Tibial nerve (tissue), 4 donors: ENCODE measurements around the gene MINDY4. TPM values are rescaled to one million over a fixed set of nuclear protein-coding genes. Genes with fewer than 3 reads are reported as not detected.

ENCODE experiments used
- DNase-seq, 2 donors: peaks; one replicate each; pipeline ENCODE4 v3.0.0-alpha.2; 2019; ENCODE audit warnings: low spot score in 2 of 2
- H3K27ac ChIP-seq, 4 donors: fragments of 200-600 bp; sonication (generic) in 3 of 4; one replicate each; pipeline ENCODE4 v1.5.1; 2017 to 2019; ENCODE audit warnings: mild to moderate bottlenecking in 1 of 4
- H3K27me3 ChIP-seq, 2 donors: fragments of 200-600 bp; sonication (generic) in 1 of 2; one replicate each; pipeline versions ENCODE4 v1.5.1 to v1.6.0; 2017 to 2019
- H3K36me3 ChIP-seq, 3 donors: fragments of 200-600 bp; sonication (generic); one replicate each; pipeline ENCODE4 v1.5.1; 2018 to 2019
- H3K4me1 ChIP-seq, 4 donors: fragments of 200-600 bp; sonication (generic) in 3 of 4; one replicate each; pipeline ENCODE4 v1.5.1; 2017 to 2019
- H3K4me3 ChIP-seq, 4 donors: fragments of 200-600 bp; sonication (generic) in 3 of 4; one replicate each; pipeline ENCODE4 v1.5.1; 2017 to 2019; ENCODE audit warnings: mild to moderate bottlenecking in 1 of 4, moderate library complexity in 1 of 4
- H3K9me3 ChIP-seq, 4 donors: fragments of 200-600 bp; sonication (generic) in 3 of 4; one replicate each; pipeline ENCODE4 v1.5.1; 2017 to 2019
- CTCF ChIP-seq, 5 experiments: fragments of 200-600 bp in 3 of 5; fragments of 450-650 bp in 2 of 5; sonication (generic) in 3 of 5; IDR thresholded peaks; one replicate each; pipeline ENCODE4 v1.5.1; 2016 to 2019; ENCODE audit warnings: antibody characterized with exemption in 5 of 5, mild to moderate bottlenecking in 3 of 5, moderate library complexity in 2 of 5
- EP300 ChIP-seq, 2 donors: sonication (generic); formaldehyde crosslinking; IDR thresholded peaks; one replicate each; pipeline ENCODE4 v1.6.1; 2017; ENCODE audit warnings: antibody characterized with exemption in 2 of 2, mild to moderate bottlenecking in 1 of 2
- POLR2A ChIP-seq, 2 donors: fragments of 450-650 bp; IDR thresholded peaks; one replicate each; pipeline ENCODE4 v1.6.1; 2017; ENCODE audit warnings: antibody characterized with exemption in 2 of 2, mild to moderate bottlenecking in 2 of 2, moderate library complexity in 2 of 2
- WGBS, 2 donors: methylation state at CpG; one replicate each; pipeline ENCODE4 v1.1.5; 2018; 5-methylcytosine and 5-hydroxymethylcytosine counted together
- total RNA-seq, 4 donors: library from RNA; depleted of rRNA; stranded (reverse); fragments of >200 nt; gene quantifications; one replicate each; pipeline ENCODE4 v1.1.0, GENCODE V29; 2016

MINDY4 gene
- total RNA-seq, 4 donors from 2014 or later, result 17.1 to 21.6 (median 19.9) TPM

- H3K27me3 ChIP-seq, result no peaks in the 10 kb centered on the region
- H3K4me1 ChIP-seq, result peaks cover 0 to 16% (median 0%) of the 10 kb centered on the region in 4 donors
- no peaks in the 10 kb centered on the region for H3K9me3 ChIP-seq
- WGBS, 2 donors, result 57 to 58% methylated on average over 6 of the region's 6 CpGs
- DNase-seq, result no peak
- peaks cover 0 to 11% (median 0%) of the 10 kb centered on the region in 3 donors for H3K36me3 ChIP-seq
- no peak overlapping the region for H3K27ac ChIP-seq
- TF ChIP-seq EP300 (IDR thresholded peaks at IDR 0.05), result no peak
- no peak for TF ChIP-seq CTCF (IDR thresholded peaks at IDR 0.05)
- no peak for TF ChIP-seq POLR2A (IDR thresholded peaks at IDR 0.05)
- no peak overlapping the region for H3K4me3 ChIP-seq
Measured at GRCh38 chr7:30824821-30825720, 53.9 kb downstream of the MINDY4 start.

GRCh38 chr7:30826181-30826580 is 55.0 kb downstream of the MINDY4 start:
- no peaks in the 10 kb centered on the region for H3K27me3 ChIP-seq
- no peak overlapping the region for H3K4me3 ChIP-seq
- H3K36me3 ChIP-seq, result peaks cover 0 to 22% (median 0%) of the 10 kb centered on the region in 3 donors
- H3K9me3 ChIP-seq, result no peaks in the 10 kb centered on the region
- TF ChIP-seq EP300 (IDR thresholded peaks at IDR 0.05) (no peak), CTCF (IDR thresholded peaks at IDR 0.05) (no peak), POLR2A (IDR thresholded peaks at IDR 0.05) (no peak)
- H3K4me1 ChIP-seq, result peaks cover 0 to 16% (median 0%) of the 10 kb centered on the region in 4 donors
- no peak for DNase-seq
- WGBS, 2 donors, result 65 to 71% methylated on average over 7 of the region's 7 CpGs
- H3K27ac ChIP-seq, result no peak overlapping the region

- H3K4me1 ChIP-seq, result peaks cover 0 to 11% (median 0%) of the 10 kb centered on the region in 4 donors
- H3K4me3 ChIP-seq, result no peak overlapping the region
- TF ChIP-seq CTCF (IDR thresholded peaks at IDR 0.05), result no peak
- no peak for TF ChIP-seq POLR2A (IDR thresholded peaks at IDR 0.05)
- no peak for TF ChIP-seq EP300 (IDR thresholded peaks at IDR 0.05)
- H3K9me3 ChIP-seq, result no peaks in the 10 kb centered on the region
- H3K27me3 ChIP-seq, result no peaks in the 10 kb centered on the region
- 98 to 99% methylated on average over 9 of the region's 9 CpGs for WGBS, 2 donors
- peaks cover 0 to 24% (median 0%) of the 10 kb centered on the region in 3 donors for H3K36me3 ChIP-seq
- no peak for DNase-seq
- no peak overlapping the region for H3K27ac ChIP-seq
Measured at GRCh38 chr7:30828591-30828990, 57.4 kb downstream of the MINDY4 start.

- Histone ChIP-seq H3K27me3 (no peaks in the 10 kb centered on the region), H3K36me3 (peaks cover 0 to 31% (median 0%) of the 10 kb centered on the region in 3 donors), H3K4me3 (no peak overlapping the region), H3K9me3 (peaks cover 0 to 8% (median 0%) of the 10 kb centered on the region in 4 donors), H3K27ac (no peak overlapping the region), H3K4me1 (peaks cover 0 to 11% (median 0%) of the 10 kb centered on the region in 4 donors)
- DNase-seq, result no peak
- no peak for TF ChIP-seq CTCF (IDR thresholded peaks at IDR 0.05)
- no peak for TF ChIP-seq EP300 (IDR thresholded peaks at IDR 0.05)
- TF ChIP-seq POLR2A (IDR thresholded peaks at IDR 0.05), result no peak
- 75 to 87% methylated on average over 2 of the region's 2 CpGs for WGBS, 2 donors
Measured at GRCh38 chr7:30829471-30829870, 58.3 kb downstream of the MINDY4 start.

- Histone ChIP-seq H3K27me3 (no peaks in the 10 kb centered on the region), H3K4me3 (no peak overlapping the region), H3K4me1 (peaks cover 0 to 11% (median 0%) of the 10 kb centered on the region in 4 donors), H3K36me3 (peaks cover 0 to 31% (median 0%) of the 10 kb centered on the region in 3 donors), H3K9me3 (peaks cover 0 to 10% (median 0%) of the 10 kb centered on the region in 4 donors), H3K27ac (no peak overlapping the region)
- WGBS, 2 donors, result 87 to 95% methylated on average over 2 of the region's 2 CpGs
- no peak for TF ChIP-seq CTCF (IDR thresholded peaks at IDR 0.05)
- no peak for TF ChIP-seq POLR2A (IDR thresholded peaks at IDR 0.05)
- TF ChIP-seq EP300 (IDR thresholded peaks at IDR 0.05), result no peak
- DNase-seq, result no peak
Measured at GRCh38 chr7:30831227-30831626, 60.0 kb downstream of the MINDY4 start.
